Caco-2 (cell line): ENCODE results near the gene TAOK2. TPM values are rescaled to one million over a fixed set of nuclear protein-coding genes. Genes with fewer than 3 reads are reported as not detected.

Source experiments
- BruUV-seq: library from RNA; stranded (reverse); fragments of 400-500 nt; replicated peaks from 2 replicates; lab custom pipeline; 2021; lab: Mats Ljungman, UMichigan
- CTCF ChIA-PET: fragments of 300-600 bp; sonication (Branson Sonifier 250); formaldehyde crosslinking; loops from one replicate; lab custom pipeline; 2022; ENCODE audit warnings: antibody characterized with exemption; lab: Charles Lee
- POLR2A ChIA-PET: fragments of 300-600 bp; sonication (Branson Sonifier 250); formaldehyde crosslinking; loops from one replicate; lab custom pipeline; 2022; ENCODE audit warnings: antibody characterized with exemption; lab: Charles Lee
- DNase-seq, 2 experiments: peaks; one replicate each; pipeline versions ENCODE4 v3.0.0 to v3.0.0-alpha.2; 2020 to 2022
- H3K27me3 ChIP-seq: replicated peaks from 2 replicates; pipeline ENCODE4 v1.6.0; 2011; ENCODE audit warnings: low read length; ENCODE audit not compliant: control insufficient read depth, insufficient read depth
- H3K36me3 ChIP-seq: 2 replicates; pipeline ENCODE4 v1.5.1; 2011; ENCODE audit warnings: low read length; ENCODE audit not compliant: control insufficient read depth, insufficient read depth
- H3K4me1 ChIP-seq: fragments of 250-450 bp; sonication (Bioruptor Pico); 2 replicates; pipeline ENCODE4 v1.5.1; 2020; ENCODE audit warnings: mild to moderate bottlenecking
- H3K4me3 ChIP-seq: 2 replicates; pipeline ENCODE4 v1.5.1; 2011; ENCODE audit warnings: low read depth, mild to moderate bottlenecking, control low read depth, low read length
- H3K9me3 ChIP-seq: fragments of 250-450 bp; sonication (Bioruptor Pico); 2 replicates; pipeline ENCODE4 v1.5.1; 2020; ENCODE audit warnings: mild to moderate bottlenecking, moderate library complexity
- H3K27ac Mint-ChIP-seq: one replicate; pipeline ENCODE4 v1.8.0; 2022; ENCODE audit warnings: mixed read lengths; ENCODE audit not compliant: unreplicated experiment
- H3K27me3 Mint-ChIP-seq: one replicate; pipeline ENCODE4 v1.8.0; 2022; ENCODE audit warnings: mixed read lengths; ENCODE audit not compliant: insufficient read depth, unreplicated experiment
- H3K36me3 Mint-ChIP-seq: one replicate; pipeline ENCODE4 v1.8.0; 2022; ENCODE audit warnings: mild to moderate bottlenecking, mixed read lengths; ENCODE audit not compliant: insufficient read depth, unreplicated experiment
- H3K4me1 Mint-ChIP-seq: one replicate; pipeline ENCODE4 v1.8.0; 2022; ENCODE audit warnings: low read depth, mixed read lengths; ENCODE audit not compliant: unreplicated experiment
- H3K4me3 Mint-ChIP-seq: one replicate; pipeline ENCODE4 v1.8.0; 2022; ENCODE audit warnings: mild to moderate bottlenecking, moderate library complexity, mixed read lengths; ENCODE audit not compliant: unreplicated experiment
- H3K9me3 Mint-ChIP-seq: one replicate; pipeline ENCODE4 v1.8.0; 2022; ENCODE audit warnings: mixed read lengths; ENCODE audit not compliant: unreplicated experiment
- intact Hi-C: fragments of 100-400 bp; cut with micrococcal nuclease; formaldehyde crosslinking; loops from one replicate; pipeline ENCODE4 v1.10.0; 2022; ENCODE audit not compliant: unreplicated experiment
- total RNA-seq: library from RNA; stranded (reverse); gene quantifications from 2 replicates; pipeline ENCODE4 v1.2.3, GENCODE V29; 2022
- TF ChIP-seq, protein P1 (sequence below), 2 experiments: fragments of 200-600 bp in 1 of 2; IDR thresholded peaks; 1 replicate in 1 of 2; 2 replicates in 1 of 2; pipeline versions ENCODE4 v1.5.1 to v1.8.0; 2011 to 2022; ENCODE audit warnings: antibody characterized with exemption in 1 of 2, control low read depth in 1 of 2, inconsistent platforms in 1 of 2, low read depth in 1 of 2, low read length in 1 of 2, mild to moderate bottlenecking in 1 of 2, moderate library complexity in 1 of 2; ENCODE audit not compliant: insufficient read depth in 1 of 2, severe bottlenecking in 1 of 2, unreplicated experiment in 1 of 2

Gene TAOK2
- total RNA-seq, 1 experiment from 2014 or later, result 47.1 TPM

DNA sequence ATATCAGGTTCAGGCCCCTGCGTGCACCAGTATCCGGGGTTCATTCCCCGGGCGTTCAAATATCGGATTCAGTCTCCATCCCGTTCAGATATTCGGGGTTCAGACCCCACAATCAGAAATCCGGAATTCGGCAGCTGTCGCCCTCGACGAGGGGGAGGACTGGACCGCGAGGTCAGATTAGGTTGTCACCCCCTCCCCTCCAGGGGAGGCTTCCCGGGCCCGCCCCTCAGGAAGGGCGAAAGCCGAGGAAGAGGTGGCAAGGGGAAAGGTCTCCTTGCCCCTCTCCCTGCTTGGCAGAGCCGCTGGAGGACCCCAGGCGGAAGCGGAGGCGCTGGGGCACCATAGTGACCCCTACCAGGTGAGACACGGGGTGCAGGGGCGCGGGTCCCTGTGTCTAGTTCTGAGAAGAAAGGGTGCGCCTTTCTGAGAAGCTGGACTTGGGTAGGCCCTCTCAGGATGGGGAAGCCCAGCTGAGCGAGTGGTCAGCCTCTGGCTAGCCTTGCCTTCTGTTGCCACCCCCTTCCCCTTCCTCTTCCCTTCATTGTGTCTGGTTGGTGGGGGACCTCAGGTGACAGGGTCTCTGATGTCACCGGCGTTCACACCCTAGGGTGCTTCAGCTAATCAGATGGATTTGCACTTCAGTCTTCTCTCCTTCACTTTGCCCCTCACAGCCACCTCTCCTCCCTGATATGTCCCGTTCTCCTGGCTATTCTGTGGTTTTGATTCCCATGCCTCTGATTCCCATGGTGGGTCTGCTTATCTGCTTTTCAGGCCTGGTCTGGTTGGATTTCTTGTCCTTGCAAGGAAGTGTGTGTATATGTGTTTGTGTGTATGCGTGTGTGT is 844 bp downstream of the TAOK2 start:
- Mint-ChIP-seq H3K36me3 (peaks cover 36% of the 10 kb centered on the region), H3K27me3 (no peaks in the 10 kb centered on the region), H3K4me3 (peak overlapping the region; percentile 88), H3K27ac (peak overlapping the region; percentile 77), H3K9me3 (no peaks in the 10 kb centered on the region), H3K4me1 (peaks cover 16% of the 10 kb centered on the region)
- TF ChIP-seq, protein P1, sequence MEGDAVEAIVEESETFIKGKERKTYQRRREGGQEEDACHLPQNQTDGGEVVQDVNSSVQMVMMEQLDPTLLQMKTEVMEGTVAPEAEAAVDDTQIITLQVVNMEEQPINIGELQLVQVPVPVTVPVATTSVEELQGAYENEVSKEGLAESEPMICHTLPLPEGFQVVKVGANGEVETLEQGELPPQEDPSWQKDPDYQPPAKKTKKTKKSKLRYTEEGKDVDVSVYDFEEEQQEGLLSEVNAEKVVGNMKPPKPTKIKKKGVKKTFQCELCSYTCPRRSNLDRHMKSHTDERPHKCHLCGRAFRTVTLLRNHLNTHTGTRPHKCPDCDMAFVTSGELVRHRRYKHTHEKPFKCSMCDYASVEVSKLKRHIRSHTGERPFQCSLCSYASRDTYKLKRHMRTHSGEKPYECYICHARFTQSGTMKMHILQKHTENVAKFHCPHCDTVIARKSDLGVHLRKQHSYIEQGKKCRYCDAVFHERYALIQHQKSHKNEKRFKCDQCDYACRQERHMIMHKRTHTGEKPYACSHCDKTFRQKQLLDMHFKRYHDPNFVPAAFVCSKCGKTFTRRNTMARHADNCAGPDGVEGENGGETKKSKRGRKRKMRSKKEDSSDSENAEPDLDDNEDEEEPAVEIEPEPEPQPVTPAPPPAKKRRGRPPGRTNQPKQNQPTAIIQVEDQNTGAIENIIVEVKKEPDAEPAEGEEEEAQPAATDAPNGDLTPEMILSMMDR (IDR thresholded peaks at IDR 0.05; ENCODE audit: insufficient read depth in 1 of 2, low read depth in 1 of 2, low read length in 1 of 2, severe bottlenecking in 1 of 2, unreplicated experiment in 1 of 2), result no peak
- POLR2A ChIA-PET, result interaction anchor here (1.1 to 1.4 kb wide), 2 partner anchors 91 to 294 kb away, joined by 3 to 12 read pairs; partner anchors contain the start of gene ALDOA
- Histone ChIP-seq H3K4me3 (peak overlapping the region; percentile 50), H3K36me3 (peaks cover 5% of the 10 kb centered on the region), H3K4me1 (0 out of 2 replicates have a peak, but pooled peaks cover 9% of the 10 kb centered on the region), H3K9me3 (no peaks in the 10 kb centered on the region), H3K27me3 (no peaks in the 10 kb centered on the region)
- BruUV-seq, result TSS peak; percentile 21
- DNase-seq, result no peak
- intact Hi-C loops, result loop anchor here (10.0 kb wide), 1 partner anchor 110 kb away; the partner anchor contains the start of gene CDIPT
- CTCF ChIA-PET, result interaction anchor here (1.5 kb wide), 2 partner anchors 13 to 48 kb away, joined by 9 to 13 read pairs; partner anchors contain the start of genes KCTD13 and TMEM219

DNA sequence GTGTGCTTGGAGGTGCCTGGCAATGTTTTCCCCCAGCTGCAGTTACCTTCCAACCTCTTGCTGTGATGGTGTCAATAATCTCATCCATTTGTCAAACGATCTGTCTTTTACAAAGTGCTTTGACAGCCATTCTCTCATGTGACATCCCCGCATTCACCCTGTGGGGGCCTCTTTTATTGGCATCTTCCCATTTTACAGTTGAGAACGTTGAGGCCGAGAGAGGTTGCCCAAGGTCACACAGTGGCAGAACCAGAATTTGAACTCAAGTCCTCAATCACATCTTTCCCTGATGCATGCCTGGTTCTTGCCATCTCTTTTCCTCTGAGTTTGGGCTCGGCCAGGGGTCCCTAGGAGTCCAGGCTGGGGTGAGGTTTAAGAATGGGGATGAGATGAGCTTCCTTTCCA is 1.5 kb downstream of the TAOK2 start:
- Mint-ChIP-seq H3K36me3 (peaks cover 38% of the 10 kb centered on the region), H3K27ac (peak overlapping the region; percentile 77), H3K4me3 (peak overlapping the region; percentile 88), H3K4me1 (peaks cover 16% of the 10 kb centered on the region), H3K27me3 (no peaks in the 10 kb centered on the region), H3K9me3 (no peaks in the 10 kb centered on the region)
- peak overlapping the region; percentile 50 for H3K4me3 ChIP-seq
- no peak for DNase-seq
- H3K9me3 ChIP-seq, result no peaks in the 10 kb centered on the region
- 0 out of 2 replicates have a peak, but pooled peaks cover 9% of the 10 kb centered on the region for H3K4me1 ChIP-seq
- no TSS peak for BruUV-seq
- CTCF ChIA-PET, result no interaction called here
- POLR2A ChIA-PET, result no interaction called here
- H3K36me3 ChIP-seq, result peaks cover 7% of the 10 kb centered on the region
- TF ChIP-seq, protein P1 (IDR thresholded peaks at IDR 0.05; ENCODE audit: insufficient read depth in 1 of 2, low read depth in 1 of 2, low read length in 1 of 2, severe bottlenecking in 1 of 2, unreplicated experiment in 1 of 2), result no peak
- intact Hi-C loops, result loop anchor here (10.0 kb wide), 1 partner anchor 110 kb away; the partner anchor contains the start of gene CDIPT
- H3K27me3 ChIP-seq, result no peaks in the 10 kb centered on the region

DNA sequence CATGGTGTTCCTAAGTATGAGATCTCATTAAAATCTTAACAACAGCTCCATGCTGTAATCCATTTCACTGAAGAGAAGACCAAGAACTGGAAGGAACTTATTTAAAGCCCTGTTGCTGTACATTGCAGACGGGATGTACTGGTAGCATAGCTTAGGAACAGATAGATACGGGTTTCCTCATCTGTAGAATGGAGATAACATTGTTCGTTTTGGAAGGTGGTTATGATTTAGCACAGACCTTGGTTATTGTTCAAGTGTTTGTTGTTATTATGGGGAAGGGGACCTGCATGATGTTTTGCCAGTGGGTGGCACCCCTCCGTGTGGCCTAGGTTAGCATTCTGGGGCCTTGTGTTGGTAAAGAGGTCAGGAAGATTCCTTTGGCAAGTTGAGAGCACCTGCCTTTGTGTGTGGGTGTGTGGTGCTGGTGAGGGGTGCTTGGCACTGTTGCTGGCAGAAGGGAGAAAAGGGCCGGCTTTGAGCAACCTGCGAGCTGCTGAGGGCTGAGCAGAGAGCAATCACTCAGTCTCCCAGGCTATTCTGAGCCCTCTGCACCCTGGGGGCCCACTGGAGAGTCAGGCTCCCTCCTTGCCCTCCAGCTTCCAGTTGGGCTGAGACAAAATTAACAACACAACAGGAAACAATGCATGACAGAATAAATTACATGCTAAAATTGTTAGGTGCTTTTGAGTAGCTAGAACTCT is 2.3 kb downstream of the TAOK2 start:
- intact Hi-C loops, result loop anchor here (10.0 kb wide), 1 partner anchor 111 kb away; the partner anchor contains the start of gene CDIPT
- ChIA-PET CTCF (no interaction called here), POLR2A (no interaction called here)
- 0 out of 2 replicates have a peak, but pooled peaks cover 9% of the 10 kb centered on the region for H3K4me1 ChIP-seq
- peaks cover 38% of the 10 kb centered on the region for H3K36me3 Mint-ChIP-seq
- H3K4me3 Mint-ChIP-seq, result peak overlapping the region; percentile 88
- H3K27ac Mint-ChIP-seq, result no peak overlapping the region
- no peak for DNase-seq
- no TSS peak for BruUV-seq
- H3K27me3 Mint-ChIP-seq, result no peaks in the 10 kb centered on the region
- H3K27me3 ChIP-seq, result no peaks in the 10 kb centered on the region
- H3K9me3 Mint-ChIP-seq, result no peaks in the 10 kb centered on the region
- peaks cover 16% of the 10 kb centered on the region for H3K4me1 Mint-ChIP-seq
- H3K9me3 ChIP-seq, result no peaks in the 10 kb centered on the region
- TF ChIP-seq, protein P1 (IDR thresholded peaks at IDR 0.05; ENCODE audit: insufficient read depth in 1 of 2, low read depth in 1 of 2, low read length in 1 of 2, severe bottlenecking in 1 of 2, unreplicated experiment in 1 of 2), result no peak
- H3K36me3 ChIP-seq, result peaks cover 7% of the 10 kb centered on the region
- no peak overlapping the region for H3K4me3 ChIP-seq
